HG03460 (cell line): ENCODE measurements around the gene FAM107A.

Source experiments
- ATAC-seq: cut with Tn5 transposase; IDR thresholded peaks from one replicate; pipeline ENCODE4 v1.9.1; 2021; ENCODE audit not compliant: unreplicated experiment

Gene FAM107A, protein sequence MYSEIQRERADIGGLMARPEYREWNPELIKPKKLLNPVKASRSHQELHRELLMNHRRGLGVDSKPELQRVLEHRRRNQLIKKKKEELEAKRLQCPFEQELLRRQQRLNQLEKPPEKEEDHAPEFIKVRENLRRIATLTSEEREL

DNA sequence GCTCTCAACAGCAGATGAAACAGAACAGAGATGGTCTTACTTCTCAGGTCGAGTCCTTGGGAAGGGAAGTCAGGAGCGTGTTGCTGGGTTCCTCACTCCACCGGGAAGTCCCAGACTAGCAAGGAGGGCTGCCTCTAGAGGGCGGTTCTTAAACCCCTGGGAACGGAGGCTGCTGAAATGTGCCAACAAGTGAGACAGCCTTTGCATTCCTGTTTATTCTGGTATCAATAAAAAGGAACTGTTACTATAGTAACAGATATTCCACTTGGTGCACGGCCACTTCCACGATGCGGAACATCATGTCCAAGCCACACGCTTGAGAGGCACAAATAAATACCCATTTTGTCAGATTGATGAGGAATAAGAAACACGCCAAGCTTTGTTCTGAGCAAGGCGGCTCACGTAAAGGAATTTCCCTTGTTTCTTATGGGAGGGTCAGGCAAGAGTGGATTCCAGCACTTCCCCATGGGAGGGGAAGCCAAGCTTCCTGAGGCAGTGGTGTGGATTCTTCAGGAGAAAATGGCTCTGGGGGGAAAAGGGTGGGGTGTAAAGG is at the start of gene FAM107A:
Gene FAM107A (minus strand): TSS at position 123 of the 553 bp plus-strand sequence. CDS start 7,531 bp downstream, outside the sequence.
- no peak for ATAC-seq

DNA sequence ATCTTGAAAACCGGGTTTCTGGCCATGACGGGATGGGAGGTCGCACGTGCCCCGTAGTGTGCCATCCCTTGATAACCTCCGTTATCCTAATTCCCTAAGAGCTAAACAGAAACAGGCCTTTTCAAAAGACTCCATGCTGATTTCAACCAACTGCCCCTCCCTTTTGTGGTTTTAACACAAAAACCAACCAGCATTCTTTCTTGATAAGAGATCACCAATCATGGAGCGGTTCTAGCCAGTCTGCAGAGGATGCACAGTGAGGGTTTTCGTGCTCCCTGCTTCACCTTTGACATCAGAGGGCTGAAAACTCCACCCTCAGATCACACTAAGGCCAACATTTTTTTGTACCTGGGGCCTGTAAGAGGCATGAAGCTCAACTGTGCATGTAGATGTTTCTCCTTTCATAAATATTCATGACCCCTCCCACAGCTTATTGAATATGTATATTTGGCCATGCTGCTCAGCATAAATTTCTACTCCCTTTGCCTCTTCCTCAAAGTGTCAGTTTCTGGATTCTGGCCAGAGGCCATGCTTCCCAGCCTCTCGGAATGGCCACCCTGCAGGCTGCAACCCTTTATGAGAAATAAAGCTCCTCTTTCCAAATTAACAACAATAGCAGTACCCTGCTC is 48.1 kb upstream of the FAM107A start:
- ATAC-seq, result no peak

DNA sequence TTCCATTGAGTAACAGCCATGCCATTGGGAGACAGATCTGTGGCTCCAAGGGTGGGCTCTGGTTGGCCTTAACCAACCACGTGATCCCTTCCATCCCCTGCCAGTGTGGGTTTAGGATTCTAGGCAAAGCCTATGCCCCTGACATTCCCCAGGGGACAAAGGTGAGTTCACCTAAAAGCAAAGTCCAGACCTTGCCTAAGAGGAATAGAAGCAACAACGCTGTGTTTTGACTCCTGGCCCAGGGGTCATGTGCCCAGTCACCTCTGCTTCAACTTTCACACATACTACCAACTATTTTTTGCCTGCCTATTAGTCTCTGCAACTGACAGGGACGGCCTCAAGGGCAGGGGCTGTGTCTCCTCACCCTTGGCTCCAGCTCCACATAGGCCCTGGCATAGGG is 47.4 kb upstream of the FAM107A start:
- no peak for ATAC-seq

DNA sequence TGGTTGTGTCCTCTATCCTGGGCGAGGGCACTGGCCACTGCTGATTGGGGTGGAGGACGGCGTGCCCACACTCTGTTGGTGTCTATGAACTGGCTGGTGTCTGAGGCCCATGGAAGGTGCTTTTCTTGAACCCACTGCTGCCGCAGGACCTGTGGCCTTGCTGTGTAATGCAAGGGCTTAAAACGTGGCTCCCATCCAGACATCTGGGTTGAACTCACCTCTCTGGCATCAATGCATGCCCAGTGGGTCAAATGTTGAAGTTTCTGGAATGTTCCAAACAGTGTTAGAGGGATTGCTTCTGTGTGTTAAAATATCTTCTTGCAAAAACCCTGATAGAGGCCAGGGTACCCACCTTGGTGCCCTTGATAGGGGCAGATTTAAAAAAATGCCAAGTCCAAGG is 46.8 kb upstream of the FAM107A start:
- no peak for ATAC-seq

DNA sequence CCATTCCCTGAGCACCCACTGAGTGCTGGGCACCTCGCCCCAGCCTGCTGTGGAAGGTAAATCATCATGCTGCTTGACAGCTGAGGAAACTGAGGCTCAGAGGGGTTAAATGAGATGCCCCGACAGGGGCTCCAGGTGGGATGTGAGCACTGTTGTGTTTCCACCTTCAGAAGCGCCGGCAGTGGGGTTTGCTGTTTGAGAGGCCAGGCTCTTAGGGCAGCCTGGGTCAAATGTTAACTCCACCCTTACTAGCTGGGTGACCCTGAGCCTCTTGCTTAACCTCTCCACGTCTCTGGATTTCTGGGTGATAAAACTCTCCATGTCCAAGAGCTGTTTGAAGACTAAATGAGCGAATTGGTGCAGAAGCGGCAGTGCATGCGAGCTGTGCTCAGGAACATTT is 46.3 kb upstream of the FAM107A start:
- no peak for ATAC-seq

DNA sequence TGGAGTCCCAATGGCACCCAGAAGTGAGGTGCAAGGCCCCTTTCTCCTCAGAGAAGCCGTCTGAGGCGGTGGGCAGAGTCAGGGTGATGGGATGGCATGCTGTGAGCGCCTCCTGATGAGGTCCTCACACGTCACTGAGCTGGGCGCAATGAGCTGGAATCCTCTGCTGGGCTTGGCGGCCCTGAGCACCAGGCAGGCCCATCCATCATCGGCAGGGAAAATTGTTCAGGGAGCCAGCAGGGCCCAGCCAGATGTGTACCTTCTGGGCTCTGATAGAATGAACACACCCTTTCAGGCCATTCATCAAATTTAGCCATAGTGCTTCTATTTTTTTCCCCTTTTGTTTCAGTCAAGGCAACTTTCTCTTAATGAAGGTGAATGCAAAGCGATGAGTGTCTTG is 45.7 kb upstream of the FAM107A start:
- ATAC-seq, result no peak

DNA sequence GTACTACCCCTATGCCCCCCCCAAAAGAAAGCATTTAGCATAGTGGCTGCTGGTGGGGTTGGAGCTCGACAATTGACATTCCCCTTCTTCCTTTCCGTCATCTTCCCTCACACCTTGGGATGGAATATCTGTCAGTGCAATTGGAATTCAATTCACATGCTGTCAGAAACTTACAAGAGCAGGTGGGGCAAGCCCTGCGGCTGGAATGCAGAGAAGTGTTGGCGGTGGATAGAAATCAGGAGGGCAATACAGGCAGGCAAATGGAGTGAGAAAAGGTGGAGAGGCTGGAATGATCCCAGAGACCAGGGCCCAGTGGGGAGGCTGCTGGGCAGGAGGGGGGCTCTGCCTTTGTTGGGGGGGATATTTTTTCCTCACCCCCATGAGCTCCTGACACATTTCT is 45.2 kb upstream of the FAM107A start:
- no peak for ATAC-seq

DNA sequence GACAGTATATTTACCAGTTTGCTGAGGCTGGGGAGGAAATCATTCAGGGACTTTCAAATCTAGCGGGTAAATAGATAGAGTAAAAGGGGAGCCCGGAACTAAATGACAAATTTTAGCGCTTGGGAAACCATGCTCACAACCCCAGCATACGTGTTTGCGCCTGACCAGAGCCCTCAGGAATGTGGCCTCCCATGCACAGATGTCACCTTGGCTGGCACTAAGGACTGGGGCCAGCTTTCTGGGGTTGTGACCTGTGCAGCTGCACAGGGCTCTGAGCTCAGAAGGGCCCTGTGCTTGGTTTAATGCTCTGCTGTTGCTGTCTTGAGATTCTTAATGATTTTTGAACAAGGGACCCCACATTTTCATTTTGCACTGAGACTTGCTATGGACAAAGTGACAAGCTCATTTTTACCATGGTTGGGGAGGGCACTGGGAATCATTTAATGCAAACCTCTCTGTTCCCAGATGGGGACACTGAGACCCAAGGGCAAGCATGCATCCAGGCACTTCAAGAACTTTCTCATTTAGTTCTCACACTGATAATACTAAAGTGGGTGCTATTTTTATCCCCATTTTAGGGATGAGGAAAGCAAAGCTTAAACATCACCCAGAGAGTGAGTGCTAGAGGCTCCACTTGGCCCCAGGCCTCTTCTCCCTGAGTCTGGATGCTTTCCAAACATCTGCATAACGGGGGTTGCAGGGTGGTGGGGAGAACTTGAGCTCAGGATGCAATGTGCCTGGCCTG is 44.1 kb upstream of the FAM107A start:
- no peak for ATAC-seq

DNA sequence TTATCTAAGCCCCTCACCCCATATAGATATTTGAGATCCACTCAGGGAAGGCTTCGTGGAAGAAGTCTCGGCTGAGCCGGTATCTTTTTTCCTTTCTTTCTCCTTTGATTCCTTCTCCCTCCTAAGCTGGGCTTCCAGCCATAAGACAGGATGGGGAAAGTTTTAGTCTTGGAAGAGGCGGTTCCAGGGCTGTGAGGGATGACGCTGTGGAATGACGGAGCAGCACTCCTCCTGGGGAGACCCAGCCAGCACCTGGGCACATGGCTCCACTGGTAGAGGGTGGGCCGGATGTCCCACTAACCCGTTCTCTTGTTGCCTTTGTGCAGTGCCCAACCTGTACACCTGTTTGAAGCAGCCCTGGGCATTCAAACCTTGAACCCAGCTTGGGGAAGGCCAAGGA is 43.2 kb upstream of the FAM107A start:
- no peak for ATAC-seq

DNA sequence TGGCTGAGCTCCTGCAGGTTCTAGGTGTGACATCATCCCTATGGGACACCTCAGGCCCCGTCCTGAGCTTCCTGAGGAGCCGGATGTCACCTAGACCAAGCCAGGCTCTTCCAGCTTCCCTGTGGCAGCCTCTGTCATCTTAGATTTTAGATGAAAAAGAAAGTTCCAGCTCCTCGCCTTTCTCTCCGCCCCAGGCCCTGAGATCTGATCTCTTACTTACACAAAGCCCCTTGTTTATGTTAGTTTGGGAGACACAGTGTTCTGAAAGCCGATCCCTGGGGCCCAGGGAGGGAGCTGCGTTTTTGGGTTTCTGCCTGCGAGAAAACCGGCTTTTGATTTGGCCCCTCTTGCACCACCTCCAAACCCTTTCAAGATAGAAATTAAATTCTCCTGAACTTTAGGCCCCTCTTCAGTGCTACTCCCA is 40.2 kb upstream of the FAM107A start:
- ATAC-seq, result no peak

DNA sequence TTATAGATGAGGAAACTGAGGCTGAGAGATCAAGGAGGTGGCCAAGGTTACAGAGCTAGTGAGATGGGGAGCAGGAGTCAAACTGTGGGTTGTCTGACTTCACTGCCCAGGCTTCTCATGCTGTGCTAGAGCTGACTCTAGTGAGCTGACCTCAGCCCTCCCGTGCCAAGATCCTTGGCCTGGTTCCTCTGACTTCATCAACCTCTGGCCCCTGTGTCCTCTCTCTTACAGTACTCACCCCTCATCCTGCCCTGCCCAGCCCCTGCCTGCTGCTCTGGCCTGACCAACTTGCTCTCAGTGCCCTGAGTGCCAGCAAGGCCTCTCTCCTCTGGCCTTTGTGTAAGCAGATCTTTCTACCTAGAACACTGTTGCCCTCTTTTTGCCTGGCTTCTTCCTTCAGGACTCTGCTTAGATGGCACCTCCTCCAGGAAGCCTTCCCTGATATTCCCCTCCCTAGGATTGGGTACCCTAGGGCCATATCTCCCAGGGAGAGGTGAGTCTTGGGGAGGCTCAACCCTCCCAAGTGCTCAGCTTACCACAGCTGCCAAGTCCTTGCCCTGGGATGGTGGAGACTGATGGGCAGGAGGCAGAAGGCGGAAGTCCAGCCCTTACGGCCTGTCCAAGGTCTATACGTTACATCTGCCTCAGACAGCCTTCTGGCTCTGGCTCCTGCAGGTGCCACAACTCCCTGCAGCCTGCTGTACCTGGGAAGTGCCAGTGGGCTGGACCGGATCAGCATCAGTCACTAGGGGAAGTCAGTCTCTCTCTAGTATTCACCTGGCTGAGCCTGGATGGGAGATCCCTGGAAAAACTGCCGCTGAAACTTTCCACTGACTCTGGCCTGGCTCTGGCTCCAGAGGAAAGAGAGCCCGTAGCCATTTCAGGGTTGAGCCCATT is 36.3 kb upstream of the FAM107A start:
- ATAC-seq, result no peak

DNA sequence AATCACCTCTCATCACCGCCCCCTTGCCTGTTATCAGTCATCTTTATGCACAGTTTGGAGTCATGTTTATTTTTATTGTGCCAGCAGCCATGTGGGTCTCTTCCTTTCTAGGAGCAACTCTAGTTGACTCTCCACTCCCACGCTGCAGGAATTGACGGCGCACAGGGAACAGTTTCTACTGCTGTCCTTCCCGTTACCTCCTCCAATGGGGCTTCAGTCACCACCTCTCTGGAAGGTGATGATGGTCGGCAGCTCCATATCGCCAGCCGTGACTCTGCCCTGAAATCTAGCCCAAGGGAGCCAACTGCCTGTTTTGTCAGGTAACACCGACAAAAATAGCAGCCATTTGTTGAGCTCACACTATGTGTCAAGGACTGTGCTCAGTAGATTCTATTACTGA is 35.6 kb upstream of the FAM107A start:
- ATAC-seq, result no peak

DNA sequence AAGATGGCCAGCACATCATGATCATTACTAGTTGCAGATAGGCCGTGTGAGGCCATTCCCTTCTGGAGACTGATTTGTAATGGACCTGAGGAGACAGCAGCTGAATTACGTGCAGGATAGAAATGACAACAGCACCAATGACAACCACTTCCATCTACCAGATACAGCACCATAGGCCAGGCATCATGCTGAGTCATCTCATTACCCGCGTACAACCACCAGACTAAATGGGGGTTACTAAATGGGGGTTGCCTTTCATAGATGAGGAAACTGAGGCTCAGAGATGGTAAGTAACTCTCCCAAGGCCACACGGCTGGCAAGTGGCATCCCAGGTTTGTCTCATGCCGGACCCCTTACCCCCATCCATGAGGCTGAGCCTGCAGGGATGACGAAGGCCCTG is 32.8 kb upstream of the FAM107A start:
- ATAC-seq, result no peak

DNA sequence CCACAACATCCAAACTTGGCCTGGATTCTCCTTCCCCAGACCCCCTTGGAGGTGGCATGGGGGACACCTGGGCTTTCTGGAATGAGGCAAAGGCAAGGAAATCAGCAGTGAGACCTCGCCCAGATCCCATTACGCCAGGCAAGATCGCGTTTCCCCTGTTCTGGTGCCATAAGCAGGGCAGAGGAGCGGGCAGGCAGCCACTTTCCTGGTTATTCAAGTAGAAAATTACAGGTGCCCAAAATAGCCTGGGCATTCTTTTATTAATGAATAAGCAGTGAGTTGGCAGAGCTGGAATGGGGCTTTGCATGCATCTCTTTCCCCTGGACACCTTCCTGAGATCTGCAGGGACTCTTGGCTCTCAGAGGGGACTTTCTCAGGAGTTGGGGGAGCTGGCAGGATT is 31.5 kb upstream of the FAM107A start:
- no peak for ATAC-seq

DNA sequence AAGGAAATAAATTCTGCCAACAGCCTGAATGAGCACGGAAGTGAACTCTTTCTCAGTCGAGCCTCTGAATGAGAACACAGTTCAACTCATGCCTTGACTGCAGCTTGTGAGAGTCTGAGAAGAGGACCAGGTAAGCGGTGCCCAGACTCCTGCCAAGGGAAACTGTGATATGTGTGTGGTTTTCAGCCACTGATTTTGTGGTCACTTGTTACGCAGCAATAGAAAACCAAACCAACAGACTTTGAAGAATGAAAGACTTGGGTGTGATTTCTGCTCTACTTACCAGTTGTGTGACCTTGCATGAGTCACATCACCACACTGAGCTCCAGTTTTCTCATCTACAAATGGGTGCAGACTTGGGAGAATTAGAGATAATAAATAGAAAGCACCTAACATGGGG is 30.6 kb upstream of the FAM107A start:
- ATAC-seq, result no peak

DNA sequence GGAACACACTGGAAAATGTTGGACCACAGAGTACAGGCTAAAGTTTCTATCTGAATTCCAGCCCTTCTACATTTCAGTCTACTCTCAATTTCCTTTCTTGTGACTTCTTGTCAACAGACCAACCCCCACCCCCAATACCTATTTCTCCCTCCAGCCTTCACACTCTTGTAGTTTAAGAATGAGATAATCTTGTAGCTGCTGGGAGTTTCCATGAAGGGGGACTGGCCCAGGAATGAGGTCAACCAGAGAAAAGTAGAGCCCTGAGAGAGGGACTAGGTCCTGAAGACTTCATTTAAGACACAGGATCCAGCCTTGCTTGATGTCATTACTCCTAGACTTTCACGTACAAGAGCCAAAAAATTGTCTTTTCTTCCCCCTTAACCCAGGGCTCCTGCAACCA is 29.5 kb upstream of the FAM107A start:
- no peak for ATAC-seq

DNA sequence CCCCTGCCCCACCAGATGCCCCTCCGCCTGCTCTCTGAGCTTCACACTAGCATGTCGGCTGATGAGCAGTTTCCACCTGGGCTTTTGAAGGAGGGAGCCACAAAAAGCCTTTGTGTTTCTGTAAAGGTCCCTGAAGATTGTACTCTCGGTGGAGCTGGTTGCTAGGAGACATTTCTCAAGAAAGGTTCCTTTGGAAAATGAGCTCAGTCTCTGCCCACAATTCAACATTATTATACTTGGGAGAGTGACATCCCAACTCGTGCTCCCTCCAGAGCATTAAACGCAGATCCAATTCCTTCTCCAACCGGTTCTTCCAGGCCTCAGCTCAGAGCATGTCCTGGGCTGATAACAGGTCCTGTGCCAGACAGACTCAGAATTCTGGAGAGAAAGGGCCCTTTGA is 26.8 kb upstream of the FAM107A start:
- ATAC-seq, result no peak

DNA sequence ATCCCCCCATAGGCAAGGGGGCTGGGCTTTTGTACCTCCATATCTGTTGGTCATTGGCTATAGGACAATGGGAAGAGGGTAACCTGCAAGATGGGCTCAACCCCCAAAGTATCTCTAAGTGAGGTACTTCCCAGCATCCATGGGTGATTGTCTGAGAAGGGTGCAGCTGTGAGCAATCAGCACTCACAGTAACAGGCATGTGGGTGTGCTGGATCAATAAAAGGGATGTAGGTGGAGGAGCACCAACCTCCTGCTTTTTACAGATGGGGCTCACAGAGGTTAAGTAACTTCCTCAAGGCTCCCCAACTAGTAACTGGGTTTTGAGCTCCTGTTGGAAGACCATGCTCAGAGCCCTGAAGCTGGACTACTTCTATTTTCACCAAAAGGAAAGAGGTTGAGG is 26.4 kb upstream of the FAM107A start:
- no peak for ATAC-seq

DNA sequence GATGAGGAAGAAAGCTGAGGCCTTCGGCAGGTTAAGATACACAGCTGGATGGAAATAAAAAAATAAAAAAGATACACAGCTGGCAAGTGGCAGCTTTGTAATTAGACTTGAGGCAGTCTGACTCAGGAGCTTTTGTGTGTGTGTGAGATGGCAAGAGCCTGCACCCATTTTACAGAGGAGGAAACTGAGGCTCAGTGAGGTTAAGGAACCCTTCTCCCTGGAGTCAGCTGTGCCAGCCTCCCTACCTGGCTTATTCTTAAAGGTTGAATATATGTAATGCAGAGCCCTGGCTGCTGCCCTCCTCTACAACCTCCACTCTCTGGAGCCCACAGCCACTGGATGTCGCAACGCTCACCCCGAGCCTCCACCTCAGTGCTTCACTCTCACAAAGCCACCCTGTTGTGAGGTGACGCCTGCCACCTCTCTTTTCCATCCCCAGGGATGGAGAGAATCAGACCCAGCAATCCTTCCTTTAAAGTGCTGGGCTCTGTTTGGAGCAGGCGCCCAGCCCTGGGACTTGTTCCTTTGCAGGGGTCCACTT is 20.6 kb upstream of the FAM107A start:
- no peak for ATAC-seq

DNA sequence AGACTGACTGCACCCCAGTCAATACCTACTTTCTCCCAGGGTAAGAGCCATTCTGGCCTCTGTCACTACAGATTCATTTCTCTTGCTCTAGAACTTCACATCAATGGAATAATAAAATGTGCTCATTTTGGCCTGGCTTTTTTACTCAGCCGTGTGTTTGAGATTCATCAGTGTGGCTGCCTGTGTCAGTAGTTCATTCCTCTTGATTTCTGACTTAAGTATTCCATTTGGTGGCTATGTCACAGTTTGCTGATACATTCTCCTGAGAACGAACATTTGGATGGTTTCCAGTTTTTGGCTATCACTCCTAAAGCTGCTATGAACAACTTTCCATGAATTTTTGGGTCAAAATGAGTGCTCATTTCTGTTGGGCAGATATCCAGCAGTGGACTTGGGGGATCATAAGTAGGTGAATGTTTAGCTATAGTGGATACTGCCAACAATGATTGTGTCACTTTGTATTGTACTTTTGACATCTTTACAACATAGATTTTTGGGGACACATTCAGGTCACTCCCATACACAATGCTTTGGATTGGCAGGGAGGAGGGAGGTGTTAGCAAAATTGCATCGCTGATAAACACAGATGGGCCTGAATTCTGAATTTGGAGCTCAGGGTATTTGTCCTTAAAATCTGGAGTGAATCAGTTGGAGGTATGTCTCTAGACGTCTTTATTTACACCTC is 19.8 kb upstream of the FAM107A start:
- ATAC-seq, result no peak
